ENCODE results near the gene EPB41. TPM values are rescaled to one million over a fixed set of nuclear protein-coding genes. Genes with fewer than 3 reads are reported as not detected.

Gene EPB41
- total RNA-seq, 2 experiments from 2014 or later = 138 to 145 TPM

- no peak for TF ChIP-seq CTCF (IDR thresholded peaks at IDR 0.05)
- intact Hi-C loops (cut with DNase I, micrococcal nuclease) = no loop called here
- POLR2A ChIA-PET = interaction anchor here (0.8 kb wide), 1 partner anchor 9 kb away, joined by 6 read pairs; no protein-coding TSS in a partner anchor
- no peaks in the 10 kb centered on the region for H3K4me1 Mint-ChIP-seq (ENCODE audit: low read depth)
- DNase-seq = no peak
- no peak overlapping the region for H3K4me3 ChIP-seq (ENCODE audit: low read length)
- no peaks in the 10 kb centered on the region for H3K27me3 Mint-ChIP-seq
- H3K27me3 ChIP-seq (ENCODE audit: control insufficient read depth in 1 of 2, insufficient read depth in 2 of 2, low read length in 2 of 2) = no peaks in the 10 kb centered on the region
- peaks cover 88% of the 10 kb centered on the region for H3K36me3 ChIP-seq (ENCODE audit: insufficient read depth, low read length)
- H3K4me1 ChIP-seq (ENCODE audit: insufficient read depth, low read length) = no peaks in the 10 kb centered on the region
- H3K9me3 Mint-ChIP-seq = no peaks in the 10 kb centered on the region
- no peak overlapping the region for H3K4me3 Mint-ChIP-seq
- H3K27ac Mint-ChIP-seq = no peak overlapping the region
- CTCF ChIA-PET = no interaction called here
- H3K36me3 Mint-ChIP-seq (ENCODE audit: low read depth) = peaks cover 87% of the 10 kb centered on the region
- ATAC-seq (ENCODE audit: poor library complexity) = no peak
- no peak overlapping the region for H3K27ac ChIP-seq (ENCODE audit: low read depth in 1 of 2, low read length in 2 of 2)
- no peaks in the 10 kb centered on the region for H3K9me3 ChIP-seq (ENCODE audit: control insufficient read depth in 1 of 2, insufficient read depth in 1 of 2, low read length in 2 of 2)
Measured at GRCh38 chr1:29112705-29113412, 198.5 kb downstream of the EPB41 start.

GRCh38 chr1:29113413-29114117 lies 199.2 kb downstream of the EPB41 start:
- no peaks in the 10 kb centered on the region for H3K9me3 ChIP-seq (ENCODE audit: control insufficient read depth in 1 of 2, insufficient read depth in 1 of 2, low read length in 2 of 2)
- POLR2A ChIA-PET = interaction anchor here (0.8 kb wide), 1 partner anchor 8 kb away, joined by 6 read pairs; no protein-coding TSS in a partner anchor
- H3K4me3 ChIP-seq (ENCODE audit: low read length) = no peak overlapping the region
- DNase-seq = no peak
- no peaks in the 10 kb centered on the region for H3K4me1 ChIP-seq (ENCODE audit: insufficient read depth, low read length)
- no peak overlapping the region for H3K27ac Mint-ChIP-seq
- H3K27me3 ChIP-seq (ENCODE audit: control insufficient read depth in 1 of 2, insufficient read depth in 2 of 2, low read length in 2 of 2) = no peaks in the 10 kb centered on the region
- CTCF ChIA-PET = no interaction called here
- no peak for TF ChIP-seq CTCF (IDR thresholded peaks at IDR 0.05)
- no peak for ATAC-seq (ENCODE audit: poor library complexity)
- no peaks in the 10 kb centered on the region for H3K4me1 Mint-ChIP-seq (ENCODE audit: low read depth)
- no peak overlapping the region for H3K27ac ChIP-seq (ENCODE audit: low read depth in 1 of 2, low read length in 2 of 2)
- intact Hi-C loops (cut with DNase I, micrococcal nuclease) = no loop called here
- H3K36me3 Mint-ChIP-seq (ENCODE audit: low read depth) = peaks cover 90% of the 10 kb centered on the region
- H3K36me3 ChIP-seq (ENCODE audit: insufficient read depth, low read length) = peaks cover 87% of the 10 kb centered on the region
- no peaks in the 10 kb centered on the region for H3K9me3 Mint-ChIP-seq
- no peaks in the 10 kb centered on the region for H3K27me3 Mint-ChIP-seq
- H3K4me3 Mint-ChIP-seq = no peak overlapping the region

GRCh38 chr1:29114654-29115053 lies 200.3 kb downstream of the EPB41 start:
- no peaks in the 10 kb centered on the region for H3K4me1 Mint-ChIP-seq (ENCODE audit: low read depth)
- H3K36me3 Mint-ChIP-seq (ENCODE audit: low read depth) = peaks cover 90% of the 10 kb centered on the region
- Histone ChIP-seq H3K27me3 (ENCODE audit: control insufficient read depth in 1 of 2, insufficient read depth in 2 of 2, low read length in 2 of 2) (no peaks in the 10 kb centered on the region), H3K4me1 (ENCODE audit: insufficient read depth, low read length) (no peaks in the 10 kb centered on the region), H3K36me3 (ENCODE audit: insufficient read depth, low read length) (peaks cover 83% of the 10 kb centered on the region), H3K27ac (ENCODE audit: low read depth in 1 of 2, low read length in 2 of 2) (no peak overlapping the region), H3K4me3 (ENCODE audit: low read length) (no peak overlapping the region), H3K9me3 (ENCODE audit: control insufficient read depth in 1 of 2, insufficient read depth in 1 of 2, low read length in 2 of 2) (no peaks in the 10 kb centered on the region)
- DNase-seq (no peak), ATAC-seq (ENCODE audit: poor library complexity) (no peak)
- no peak overlapping the region for H3K27ac Mint-ChIP-seq
- no peaks in the 10 kb centered on the region for H3K9me3 Mint-ChIP-seq
- no peak overlapping the region for H3K4me3 Mint-ChIP-seq
- no peak for TF ChIP-seq CTCF (IDR thresholded peaks at IDR 0.05)
- intact Hi-C loops (cut with DNase I, micrococcal nuclease) = no loop called here
- POLR2A ChIA-PET = interaction anchor here (0.6 kb wide), 1 partner anchor 1367 kb away, joined by 3 read pairs; no protein-coding TSS in a partner anchor
- CTCF ChIA-PET = interaction anchor here (0.7 kb wide), 1 partner anchor 12 kb away, joined by 4 read pairs; no protein-coding TSS in a partner anchor
- no peaks in the 10 kb centered on the region for H3K27me3 Mint-ChIP-seq

All from CD4-positive, alpha-beta T cell (primary cell).